22Rv1 (cell line): ENCODE data around the gene MYL7.

Source experiments
- H3K27ac ChIP-seq: fragments of 450-650 bp; 2 replicates; pipeline ENCODE4 v1.5.1; 2017
- CTCF ChIP-seq: fragments of 450-650 bp; IDR thresholded peaks from 2 replicates; pipeline ENCODE4 v1.5.1; 2017; ENCODE audit warnings: mild to moderate bottlenecking
- ZFX ChIP-seq: fragments of 450-650 bp; IDR thresholded peaks from 2 replicates; pipeline ENCODE4 v1.6.1; 2017; ENCODE audit warnings: antibody characterized with exemption, borderline replicate concordance

The MYL7 gene

GRCh38 chr7:44116087-44116788, 24.9 kb downstream of the MYL7 start:
- TF ChIP-seq CTCF: no peak
- TF ChIP-seq ZFX: no peak
- 0 out of 2 replicates have a peak overlapping the region, but pooled peaks have one; percentile 91 for H3K27ac ChIP-seq

- H3K27ac ChIP-seq: peak overlapping the region; percentile 91
- TF ChIP-seq CTCF (no peak), ZFX (no peak)
Measured at GRCh38 chr7:44114586-44115310, 26.4 kb downstream of the MYL7 start.

GRCh38 chr7:44113764-44114354, 27.3 kb downstream of the MYL7 start:
- H3K27ac ChIP-seq: peak overlapping the region; percentile 91
- TF ChIP-seq ZFX: no peak
- 0 out of 2 replicates have a peak, but pooled peaks have one; percentile 4 for TF ChIP-seq CTCF

GRCh38 chr7:44112997-44113763, 28.0 kb downstream of the MYL7 start:
- peak overlapping the region; percentile 91 for H3K27ac ChIP-seq
- no peak for TF ChIP-seq ZFX
- 0 out of 2 replicates have a peak, but pooled peaks have one; percentile 14 for TF ChIP-seq CTCF

- TF ChIP-seq ZFX (no peak), CTCF (peak; percentile 60)
- peak overlapping the region; percentile 91 for H3K27ac ChIP-seq
Measured at GRCh38 chr7:44112231-44112996, 28.7 kb downstream of the MYL7 start.

GRCh38 chr7:44111761-44112160, 29.4 kb downstream of the MYL7 start:
- H3K27ac ChIP-seq: peak overlapping the region; percentile 91
- TF ChIP-seq CTCF: no peak
- TF ChIP-seq ZFX: no peak
